MCF 10A (cell line): ENCODE data around the gene NFS1. TPM values are rescaled to one million over a fixed set of nuclear protein-coding genes. Genes with fewer than 3 reads are reported as not detected.

Experiments used
- BruUV-seq: library from RNA; stranded (reverse); fragments of 400-500 nt; replicated peaks from 2 replicates; lab custom pipeline; 2021; lab: Mats Ljungman, UMichigan
- CTCF ChIA-PET: fragments of 300-600 bp; sonication (Branson Sonifier 250); formaldehyde crosslinking; extraction: SDS; loops from one replicate; lab custom pipeline; 2021; ENCODE audit warnings: antibody characterized with exemption, inconsistent platforms; lab: Yijun Ruan, JAX
- POLR2A ChIA-PET: fragments of 300-600, 350-650 bp; sonication (Branson Sonifier 250); formaldehyde crosslinking; extraction: SDS; loops from one replicate; lab custom pipeline; 2020; ENCODE audit warnings: antibody characterized with exemption, inconsistent platforms; lab: Yijun Ruan, JAX
- DNase-seq: peaks from one replicate; pipeline ENCODE4 v3.0.0-alpha.2; 2018; ENCODE audit not compliant: unreplicated experiment
- H3K27ac Mint-ChIP-seq: one replicate; pipeline ENCODE4 v1.8.0; 2022; ENCODE audit warnings: mild to moderate bottlenecking, low read depth, mixed read lengths; ENCODE audit not compliant: unreplicated experiment
- H3K27me3 Mint-ChIP-seq: one replicate; pipeline ENCODE4 v1.8.0; 2022; ENCODE audit warnings: mixed read lengths; ENCODE audit not compliant: insufficient read depth, unreplicated experiment
- H3K36me3 Mint-ChIP-seq: one replicate; pipeline ENCODE4 v1.8.0; 2022; ENCODE audit warnings: mild to moderate bottlenecking, moderate library complexity, mixed read lengths; ENCODE audit not compliant: insufficient read depth, unreplicated experiment
- H3K4me1 Mint-ChIP-seq: one replicate; pipeline ENCODE4 v1.8.0; 2022; ENCODE audit warnings: mixed read lengths; ENCODE audit not compliant: insufficient read depth, unreplicated experiment
- H3K4me3 Mint-ChIP-seq: one replicate; pipeline ENCODE4 v1.8.0; 2022; ENCODE audit warnings: mild to moderate bottlenecking, moderate library complexity, mixed read lengths; ENCODE audit not compliant: unreplicated experiment
- H3K9me3 Mint-ChIP-seq: one replicate; pipeline ENCODE4 v1.8.0; 2022; ENCODE audit warnings: mixed read lengths; ENCODE audit not compliant: unreplicated experiment
- CTCF ChIP-seq: fragments of 200-600 bp; IDR thresholded peaks from one replicate; pipeline ENCODE4 v1.8.0; 2022; ENCODE audit warnings: antibody characterized with exemption, mild to moderate bottlenecking; ENCODE audit not compliant: unreplicated experiment
- intact Hi-C: fragments of 100-400 bp; cut with micrococcal nuclease; formaldehyde crosslinking; loops from 2 replicates; pipeline ENCODE4 v1.14.1; 2022
- total RNA-seq: library from RNA; stranded (reverse); gene quantifications from 2 replicates; pipeline ENCODE4 v1.2.3, GENCODE V29; 2022

NFS1 gene
- total RNA-seq, 1 experiment from 2014 or later = 27.6 TPM

GRCh38 chr20:35700625-35701148, 1.5 kb upstream of the NFS1 start:
- CTCF ChIA-PET = interaction anchor here (0.6 to 2.6 kb wide), 4 partner anchors 19 to 254 kb away, joined by 5 to 7 read pairs (median 6); partner anchors contain the start of gene SCAND1
- peak; percentile 33 for DNase-seq
- intact Hi-C loops = loop anchor here (5.0 kb wide), 1 partner anchor 182 kb away; no protein-coding TSS in a partner anchor
- POLR2A ChIA-PET = interaction anchor here (0.8 to 14.8 kb wide), 19 partner anchors 10 to 253 kb away, joined by 3 to 266 read pairs (median 13); partner anchors contain the start of genes CPNE1, ERGIC3, PHF20 and RBM12
- Mint-ChIP-seq H3K9me3 (no peaks in the 10 kb centered on the region), H3K36me3 (peaks cover 86% of the 10 kb centered on the region), H3K4me1 (peaks cover 19% of the 10 kb centered on the region), H3K27ac (peak overlapping the region; percentile 99), H3K27me3 (no peaks in the 10 kb centered on the region), H3K4me3 (peak overlapping the region; percentile 98)
- TF ChIP-seq CTCF = no peak
- BruUV-seq = no TSS peak

- Mint-ChIP-seq H3K4me3 (peak overlapping the region; percentile 98), H3K36me3 (peaks cover 86% of the 10 kb centered on the region), H3K9me3 (no peaks in the 10 kb centered on the region), H3K4me1 (peaks cover 19% of the 10 kb centered on the region), H3K27me3 (no peaks in the 10 kb centered on the region), H3K27ac (peak overlapping the region; percentile 99)
- BruUV-seq = no TSS peak
- DNase-seq = no peak
- CTCF ChIA-PET = interaction anchor here (0.7 to 2.6 kb wide), 5 partner anchors 66 to 853 kb away, joined by 3 to 7 read pairs (median 3); partner anchors contain the start of gene SCAND1
- TF ChIP-seq CTCF = no peak
- intact Hi-C loops = loop anchor here (2.0 to 5.0 kb wide), 2 partner anchors 182 to 189 kb away; no protein-coding TSS in a partner anchor
- POLR2A ChIA-PET = interaction anchor here (0.6 to 14.8 kb wide), 27 partner anchors 11 to 392 kb away, joined by 3 to 266 read pairs (median 7); partner anchors contain the start of genes CPNE1, ERGIC3, PHF20 and RBM12
These were observed 939 bp upstream of the NFS1 start for GRCh38 chr20:35699957-35700624.

GRCh38 chr20:35698298-35699126, 640 bp downstream of the NFS1 start:
- BruUV-seq = TSS peak; percentile 4
- Mint-ChIP-seq H3K27me3 (no peaks in the 10 kb centered on the region), H3K36me3 (peaks cover 76% of the 10 kb centered on the region), H3K4me1 (peaks cover 14% of the 10 kb centered on the region), H3K27ac (peak overlapping the region; percentile 99), H3K4me3 (peak overlapping the region; percentile 98), H3K9me3 (no peaks in the 10 kb centered on the region)
- intact Hi-C loops = loop anchor here (2.0 kb wide), 1 partner anchor 188 kb away; no protein-coding TSS in a partner anchor
- CTCF ChIA-PET = no interaction called here
- TF ChIP-seq CTCF = no peak
- no peak for DNase-seq
- POLR2A ChIA-PET = interaction anchor here (0.8 to 14.8 kb wide), 17 partner anchors 12 to 764 kb away, joined by 3 to 266 read pairs (median 11); partner anchors contain the start of genes CPNE1, PHF20, RBM12 and RBM39
